T-helper 2 cell treated with Interferon-gamma antibody and Interleukin-4, amounts not matched to agents 5 μg/mL and 100 μg/mL, for 36 hours (primary cell): ENCODE data around the gene NKAIN4.

Experiments
- DNase-seq: peaks from one replicate; pipeline ENCODE4 v3.0.0; 2021; ENCODE audit warnings: low spot score
- H3K27ac Mint-ChIP-seq: one replicate; pipeline ENCODE4 v1.8.0; 2021; ENCODE audit warnings: mild to moderate bottlenecking, mixed read lengths
- H3K27me3 Mint-ChIP-seq: one replicate; pipeline ENCODE4 v1.8.0; 2021; ENCODE audit warnings: low read depth, mixed read lengths
- H3K36me3 Mint-ChIP-seq: one replicate; pipeline ENCODE4 v1.8.0; 2021; ENCODE audit warnings: low read depth, mixed read lengths
- H3K4me1 Mint-ChIP-seq: one replicate; pipeline ENCODE4 v1.8.0; 2021; ENCODE audit warnings: low read depth, mixed read lengths
- H3K4me3 Mint-ChIP-seq: one replicate; pipeline ENCODE4 v1.8.0; 2022; ENCODE audit warnings: mild to moderate bottlenecking, moderate library complexity, mixed read lengths
- H3K9me3 Mint-ChIP-seq: one replicate; pipeline ENCODE4 v1.8.0; 2021; ENCODE audit warnings: mixed read lengths

Gene NKAIN4

GRCh38 chr20:63254232-63254605 lies at the start of gene NKAIN4:
Gene NKAIN4 (minus strand): TSS chr20:63254463. CDS start chr20:63254450, 13 bp downstream.
- H3K27me3 Mint-ChIP-seq = peaks cover 29% of the 10 kb centered on the region
- H3K4me1 Mint-ChIP-seq = no peaks in the 10 kb centered on the region
- H3K4me3 Mint-ChIP-seq = no peak within 1 kb of the TSS
- H3K9me3 Mint-ChIP-seq = no peaks in the 10 kb centered on the region
- DNase-seq = no peak
- H3K36me3 Mint-ChIP-seq = no peaks in the 10 kb centered on the region
- H3K27ac Mint-ChIP-seq = no peak within 1 kb of the TSS

GRCh38 chr20:63303095-63303666 lies 48.9 kb upstream of the NKAIN4 start:
- DNase-seq = no peak
- Mint-ChIP-seq H3K4me1 (no peaks in the 10 kb centered on the region), H3K27ac (no peak overlapping the region), H3K4me3 (no peak overlapping the region), H3K27me3 (no peaks in the 10 kb centered on the region), H3K9me3 (no peaks in the 10 kb centered on the region), H3K36me3 (no peaks in the 10 kb centered on the region)

- Mint-ChIP-seq H3K4me1 (no peaks in the 10 kb centered on the region), H3K36me3 (no peaks in the 10 kb centered on the region), H3K27ac (no peak overlapping the region), H3K27me3 (no peaks in the 10 kb centered on the region), H3K4me3 (no peak overlapping the region), H3K9me3 (no peaks in the 10 kb centered on the region)
- no peak for DNase-seq
Observed at GRCh38 chr20:63301671-63302070, 47.4 kb upstream of the NKAIN4 start.

- Mint-ChIP-seq H3K4me1 (peaks cover 2% of the 10 kb centered on the region), H3K9me3 (no peaks in the 10 kb centered on the region), H3K36me3 (no peaks in the 10 kb centered on the region), H3K27me3 (peaks cover 9% of the 10 kb centered on the region), H3K27ac (no peak overlapping the region), H3K4me3 (no peak overlapping the region)
- no peak for DNase-seq
Observed at GRCh38 chr20:63298731-63299312, 44.6 kb upstream of the NKAIN4 start.

GRCh38 chr20:63297796-63298572 lies 43.7 kb upstream of the NKAIN4 start:
- no peak overlapping the region for H3K4me3 Mint-ChIP-seq
- H3K27ac Mint-ChIP-seq = no peak overlapping the region
- peaks cover 2% of the 10 kb centered on the region for H3K4me1 Mint-ChIP-seq
- no peaks in the 10 kb centered on the region for H3K36me3 Mint-ChIP-seq
- DNase-seq = no peak
- peaks cover 9% of the 10 kb centered on the region for H3K27me3 Mint-ChIP-seq
- no peaks in the 10 kb centered on the region for H3K9me3 Mint-ChIP-seq

GRCh38 chr20:63297371-63297781 lies 43.1 kb upstream of the NKAIN4 start:
- Mint-ChIP-seq H3K27ac (no peak overlapping the region), H3K4me1 (peaks cover 2% of the 10 kb centered on the region), H3K9me3 (no peaks in the 10 kb centered on the region), H3K27me3 (peaks cover 9% of the 10 kb centered on the region), H3K4me3 (no peak overlapping the region), H3K36me3 (no peaks in the 10 kb centered on the region)
- DNase-seq = no peak

- peaks cover 2% of the 10 kb centered on the region for H3K4me1 Mint-ChIP-seq
- H3K4me3 Mint-ChIP-seq = no peak overlapping the region
- no peaks in the 10 kb centered on the region for H3K36me3 Mint-ChIP-seq
- H3K27me3 Mint-ChIP-seq = peaks cover 9% of the 10 kb centered on the region
- H3K27ac Mint-ChIP-seq = no peak overlapping the region
- DNase-seq = no peak
- no peaks in the 10 kb centered on the region for H3K9me3 Mint-ChIP-seq
Observed at GRCh38 chr20:63296531-63297299, 42.5 kb upstream of the NKAIN4 start.

GRCh38 chr20:63295846-63296245 lies 41.6 kb upstream of the NKAIN4 start:
- no peak overlapping the region for H3K4me3 Mint-ChIP-seq
- H3K4me1 Mint-ChIP-seq = peaks cover 2% of the 10 kb centered on the region
- H3K27ac Mint-ChIP-seq = no peak overlapping the region
- peaks cover 9% of the 10 kb centered on the region for H3K27me3 Mint-ChIP-seq
- no peaks in the 10 kb centered on the region for H3K36me3 Mint-ChIP-seq
- no peaks in the 10 kb centered on the region for H3K9me3 Mint-ChIP-seq
- DNase-seq = no peak

GRCh38 chr20:63295422-63295821 lies 41.2 kb upstream of the NKAIN4 start:
- no peak for DNase-seq
- H3K9me3 Mint-ChIP-seq = no peaks in the 10 kb centered on the region

GRCh38 chr20:63295018-63295417 lies 40.8 kb upstream of the NKAIN4 start:
- no peak for DNase-seq
- H3K27ac Mint-ChIP-seq = no peak overlapping the region
- H3K4me1 Mint-ChIP-seq = peaks cover 2% of the 10 kb centered on the region
- H3K4me3 Mint-ChIP-seq = no peak overlapping the region
- H3K36me3 Mint-ChIP-seq = no peaks in the 10 kb centered on the region
- H3K27me3 Mint-ChIP-seq = peaks cover 9% of the 10 kb centered on the region
- no peaks in the 10 kb centered on the region for H3K9me3 Mint-ChIP-seq

More at GRCh38 chr20:63295422-63295821, 41.2 kb upstream of the NKAIN4 start:
- no peak overlapping the region for H3K27ac Mint-ChIP-seq
- peaks cover 9% of the 10 kb centered on the region for H3K27me3 Mint-ChIP-seq
- H3K4me3 Mint-ChIP-seq = no peak overlapping the region
- H3K4me1 Mint-ChIP-seq = peaks cover 2% of the 10 kb centered on the region
- no peaks in the 10 kb centered on the region for H3K36me3 Mint-ChIP-seq

GRCh38 chr20:63294536-63294900 lies 40.3 kb upstream of the NKAIN4 start:
- H3K27me3 Mint-ChIP-seq = peaks cover 9% of the 10 kb centered on the region
- no peak overlapping the region for H3K4me3 Mint-ChIP-seq
- no peak overlapping the region for H3K27ac Mint-ChIP-seq
- no peak for DNase-seq
- H3K36me3 Mint-ChIP-seq = no peaks in the 10 kb centered on the region
- peaks cover 2% of the 10 kb centered on the region for H3K4me1 Mint-ChIP-seq
- H3K9me3 Mint-ChIP-seq = no peaks in the 10 kb centered on the region

GRCh38 chr20:63293871-63294535 lies 39.7 kb upstream of the NKAIN4 start:
- H3K27ac Mint-ChIP-seq = no peak overlapping the region
- peaks cover 2% of the 10 kb centered on the region for H3K4me1 Mint-ChIP-seq
- DNase-seq = no peak
- peaks cover 9% of the 10 kb centered on the region for H3K27me3 Mint-ChIP-seq
- H3K36me3 Mint-ChIP-seq = peaks cover under 1% of the 10 kb centered on the region
- H3K9me3 Mint-ChIP-seq = no peaks in the 10 kb centered on the region
- H3K4me3 Mint-ChIP-seq = no peak overlapping the region

GRCh38 chr20:63293456-63293855 lies 39.2 kb upstream of the NKAIN4 start:
- Mint-ChIP-seq H3K27ac (no peak overlapping the region), H3K9me3 (no peaks in the 10 kb centered on the region)
- no peak for DNase-seq

More at GRCh38 chr20:63293456-63293855, 39.2 kb upstream of the NKAIN4 start:
- H3K4me3 Mint-ChIP-seq = no peak overlapping the region
- H3K36me3 Mint-ChIP-seq = peaks cover 4% of the 10 kb centered on the region
- H3K4me1 Mint-ChIP-seq = peaks cover 2% of the 10 kb centered on the region
- H3K27me3 Mint-ChIP-seq = peaks cover 9% of the 10 kb centered on the region
